ENCODE results near the gene SPAG4.

SPAG4 gene

DNA sequence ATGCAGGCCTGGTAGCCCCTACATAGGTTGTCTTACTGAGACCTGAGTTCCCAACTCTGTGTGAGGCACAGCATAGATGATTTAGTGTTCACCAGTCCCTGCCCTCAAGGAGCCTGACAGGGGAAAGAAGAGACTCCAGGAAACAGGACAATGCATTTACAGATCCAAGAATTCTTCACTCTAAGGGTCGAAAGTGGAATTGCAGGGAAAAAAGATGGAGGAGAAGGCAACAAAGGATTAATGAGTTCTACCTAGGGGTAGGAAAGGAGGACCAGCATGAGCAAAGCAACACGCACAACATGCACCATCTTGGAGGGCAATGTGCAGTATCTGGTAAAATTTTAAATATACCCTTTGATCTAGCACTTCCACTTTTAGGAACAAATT lies 5.9 kb downstream of the SPAG4 start:
- no peak for DNase-seq (ENCODE audit: low read depth, low spot score)

DNA sequence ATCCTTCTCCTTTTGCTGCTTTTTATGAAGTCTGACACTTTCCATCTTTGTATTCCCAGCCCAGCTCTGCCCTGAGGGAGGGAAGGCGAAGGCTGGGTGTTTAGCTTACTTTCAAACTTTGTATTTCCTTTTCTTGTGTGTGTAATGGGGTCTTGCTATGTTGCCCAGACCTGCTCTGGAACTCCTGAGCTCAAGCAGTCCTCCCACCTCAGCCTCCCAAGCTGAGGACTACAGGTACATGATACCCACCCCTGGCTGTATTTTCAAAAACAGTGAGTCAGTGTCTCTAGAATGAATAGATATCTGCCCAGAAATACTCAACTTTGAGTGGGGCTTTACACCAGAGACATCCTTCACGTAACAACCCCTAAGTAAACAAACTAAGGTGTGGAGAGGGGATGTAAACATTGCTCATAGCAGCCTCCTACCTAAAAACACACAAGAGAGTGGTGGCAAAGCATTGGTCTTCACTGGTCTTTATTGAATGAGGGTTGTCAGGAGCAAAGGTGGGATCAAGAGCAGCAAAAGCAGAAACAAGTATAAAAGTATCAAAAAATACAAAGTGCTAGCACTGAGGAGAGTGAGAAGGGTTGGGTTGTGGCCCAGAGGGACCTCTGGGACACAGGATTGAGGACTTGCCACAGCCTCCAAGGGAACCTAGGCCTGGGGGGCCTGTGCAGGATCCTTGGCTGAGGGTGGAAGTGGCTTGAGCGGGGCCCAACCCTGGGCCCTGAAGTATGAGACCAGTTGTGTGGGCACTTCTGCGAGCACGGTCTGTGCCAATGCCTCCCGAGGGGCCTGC lies 10.2 kb downstream of the SPAG4 start:
- DNase-seq (ENCODE audit: low read depth, low spot score), result no peak

DNA sequence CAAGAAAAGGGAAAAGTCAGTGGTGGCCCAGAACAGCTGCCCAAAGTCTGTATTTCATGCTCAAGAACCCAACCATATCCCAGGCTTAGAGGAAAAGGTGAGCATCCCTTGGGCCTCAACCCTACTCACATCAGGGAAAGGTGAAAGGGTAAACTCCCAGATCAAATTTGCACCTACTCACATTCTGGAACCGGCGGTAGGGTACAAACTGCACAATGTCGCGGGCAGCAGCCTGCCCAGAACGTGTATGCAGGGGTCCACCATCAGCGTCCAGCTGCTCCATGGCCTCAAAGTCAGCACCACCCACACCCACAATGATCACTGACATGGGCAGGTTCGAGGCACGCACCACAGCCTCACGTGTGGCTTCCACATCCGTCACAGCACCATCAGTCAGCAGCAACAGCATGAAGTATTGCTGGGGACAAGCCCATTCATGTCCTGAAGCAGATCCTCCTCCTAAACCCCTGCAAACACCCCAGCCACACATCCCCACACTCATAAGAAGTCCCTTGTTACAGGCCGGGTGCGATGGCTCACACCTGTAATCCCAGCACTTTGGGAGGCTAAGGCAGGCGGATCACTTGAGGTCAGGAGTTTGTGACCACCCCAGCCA lies 10.9 kb downstream of the SPAG4 start:
- no peak for DNase-seq (ENCODE audit: low read depth, low spot score)

DNA sequence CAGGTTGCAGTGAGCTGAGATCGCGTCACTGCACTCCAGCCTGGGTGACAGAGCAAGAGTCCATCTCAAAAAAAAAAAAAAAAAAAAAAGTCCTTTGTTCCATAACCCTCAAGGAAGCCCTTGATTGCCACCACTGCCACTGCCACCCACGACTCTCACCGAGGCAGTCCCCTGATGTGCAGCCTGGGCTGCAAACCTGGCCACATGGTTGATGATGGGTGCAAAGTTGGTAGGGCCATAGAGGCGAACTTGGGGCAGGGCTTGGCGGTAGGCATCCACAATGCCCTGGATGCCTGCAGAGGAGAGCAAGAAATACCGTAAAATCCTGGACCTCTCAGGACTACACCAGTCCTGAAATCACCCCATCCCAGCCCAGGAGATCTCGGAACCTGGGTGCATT lies 11.5 kb downstream of the SPAG4 start:
- no peak for DNase-seq (ENCODE audit: low read depth, low spot score)

DNA sequence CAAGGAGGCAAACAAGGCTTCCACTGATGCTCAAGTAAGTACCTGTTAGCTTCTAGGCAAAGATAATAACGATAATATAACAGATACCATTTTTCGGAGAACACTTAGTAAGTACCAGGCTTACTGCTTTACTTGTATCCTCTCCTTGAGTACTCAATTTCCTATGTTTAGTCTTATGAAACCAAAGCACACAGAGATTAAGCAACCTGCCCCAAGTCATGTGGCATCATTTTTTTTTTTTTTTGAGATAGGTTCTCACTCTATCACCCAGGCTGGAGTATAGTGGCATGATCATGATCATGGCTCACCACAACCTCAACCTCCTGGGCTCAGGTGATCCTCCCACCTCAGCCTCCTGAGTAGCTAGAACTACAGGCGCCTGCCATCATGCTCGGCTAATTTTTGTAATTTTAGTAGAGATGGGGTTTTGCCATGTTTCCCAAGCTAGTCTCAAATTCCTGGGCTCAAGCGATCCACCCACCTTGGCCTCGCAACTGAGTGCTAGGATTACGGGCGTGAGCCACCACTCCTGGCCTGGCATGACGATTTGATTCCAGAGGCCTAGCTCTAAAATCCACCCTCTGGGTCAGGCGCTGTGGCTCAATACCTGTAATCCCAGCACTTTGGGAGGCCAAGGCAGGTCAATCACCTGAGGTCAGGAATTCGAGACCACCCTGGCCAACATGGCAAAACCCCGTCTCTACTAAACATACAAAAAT lies 14.0 kb downstream of the SPAG4 start:
- DNase-seq (ENCODE audit: low read depth, low spot score), result no peak

DNA sequence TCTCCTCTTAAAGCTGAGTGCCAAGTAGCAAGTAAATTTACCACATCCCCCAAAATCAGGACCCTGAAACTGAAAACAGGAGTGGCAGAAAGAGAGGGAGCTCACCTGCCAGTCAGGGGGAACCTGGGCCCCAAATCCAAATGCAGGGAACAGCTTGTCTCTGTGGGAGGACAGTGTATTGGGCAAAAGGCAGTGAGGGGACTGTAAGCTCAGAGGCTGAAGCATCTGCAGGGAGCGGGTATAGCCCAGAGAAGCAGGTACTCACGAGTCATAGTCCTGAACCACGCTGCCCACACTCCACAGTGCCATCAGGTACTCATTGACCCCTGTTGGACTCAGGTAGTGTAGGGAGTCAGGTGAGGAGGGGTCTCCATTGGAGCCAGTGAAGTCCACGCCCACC lies 15.0 kb downstream of the SPAG4 start:
- no peak for DNase-seq (ENCODE audit: low read depth, low spot score)

DNA sequence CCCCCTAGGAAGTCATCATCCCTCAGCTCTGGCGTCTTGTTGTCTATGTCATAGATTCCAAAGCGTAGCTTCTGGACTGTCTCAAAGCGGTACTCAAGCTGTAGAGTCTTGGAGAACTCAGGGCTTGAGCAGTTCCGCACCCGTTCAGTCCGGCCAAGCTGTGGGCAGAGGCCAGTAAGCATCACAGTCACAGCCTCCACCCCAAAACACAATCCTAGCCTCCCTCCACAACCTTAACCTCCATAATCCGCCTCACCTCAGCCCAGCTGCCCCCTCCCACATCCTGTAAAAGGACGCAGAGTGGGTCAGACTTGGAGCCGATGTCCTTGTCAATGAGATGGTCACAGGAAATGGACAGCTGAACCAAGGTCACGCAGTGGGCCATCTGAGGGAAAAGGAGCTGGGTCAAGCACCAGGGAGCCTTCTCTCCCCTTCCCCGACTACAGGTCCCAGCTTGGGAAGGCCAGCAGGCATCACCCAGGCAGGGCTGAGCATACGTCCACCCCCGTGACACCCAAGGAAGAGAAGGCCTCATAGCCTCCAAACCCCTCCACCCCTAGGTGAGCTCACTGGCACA lies 17.0 kb downstream of the SPAG4 start:
- DNase-seq (ENCODE audit: low read depth, low spot score), result no peak

DNA sequence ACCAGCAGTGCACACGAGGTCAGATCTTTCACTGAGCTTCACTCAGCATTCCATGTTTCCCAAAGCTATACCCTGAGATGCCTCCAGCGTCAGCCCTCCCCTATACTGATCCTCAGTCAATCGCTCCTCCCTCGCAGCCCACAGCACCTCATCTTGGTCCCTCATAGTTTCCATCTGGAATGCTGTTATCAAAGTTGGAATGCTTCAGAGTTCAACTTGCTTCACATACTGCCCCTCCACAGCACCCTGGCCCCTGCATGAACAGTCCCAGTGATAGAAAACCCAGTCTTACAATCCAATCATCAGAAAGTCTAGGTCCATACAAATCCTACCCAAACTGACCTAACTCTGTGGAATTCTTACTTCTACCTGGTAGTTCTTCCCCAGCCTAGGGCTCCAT lies 20.0 kb downstream of the SPAG4 start:
- no peak for DNase-seq (ENCODE audit: low read depth, low spot score)

DNA sequence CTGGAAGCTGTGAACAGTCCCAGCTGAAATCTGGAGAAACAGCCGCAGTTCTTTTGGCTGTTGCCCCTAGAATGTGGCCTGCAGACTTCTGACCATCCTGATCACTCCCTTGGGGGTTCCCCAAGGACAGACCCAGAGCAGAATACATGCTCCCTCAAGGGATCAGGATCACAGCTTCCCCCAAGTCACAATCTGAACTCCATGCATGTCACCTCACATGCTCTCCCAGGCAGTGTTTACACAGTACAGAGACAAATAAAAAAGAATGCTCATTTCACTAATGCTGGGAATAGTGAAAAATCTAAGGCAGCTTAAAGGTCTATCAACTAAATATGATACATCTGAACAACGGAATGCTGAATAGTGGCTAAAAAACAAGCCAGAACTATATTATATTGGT lies 20.5 kb downstream of the SPAG4 start:
- DNase-seq (ENCODE audit: low read depth, low spot score), result no peak

DNA sequence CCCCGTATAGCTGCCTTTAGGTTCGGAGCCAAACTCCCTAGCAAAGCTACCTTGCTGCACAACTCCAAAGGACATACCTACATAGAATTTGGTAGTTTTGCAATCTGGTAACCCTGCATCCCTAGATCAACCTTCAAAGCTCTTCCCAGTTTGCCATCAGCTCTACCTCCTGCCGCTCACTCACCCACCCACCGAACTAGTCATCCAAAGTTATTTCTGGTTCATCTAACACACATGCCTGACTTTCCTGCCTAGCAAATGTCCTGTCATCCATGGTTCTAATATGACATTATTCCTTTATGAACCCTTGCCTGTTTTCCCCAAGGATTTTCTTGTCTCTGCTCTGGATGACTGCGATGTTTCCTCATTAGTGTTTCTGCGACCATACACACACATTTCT lies 21.6 kb downstream of the SPAG4 start:
- no peak for DNase-seq (ENCODE audit: low read depth, low spot score)

DNA sequence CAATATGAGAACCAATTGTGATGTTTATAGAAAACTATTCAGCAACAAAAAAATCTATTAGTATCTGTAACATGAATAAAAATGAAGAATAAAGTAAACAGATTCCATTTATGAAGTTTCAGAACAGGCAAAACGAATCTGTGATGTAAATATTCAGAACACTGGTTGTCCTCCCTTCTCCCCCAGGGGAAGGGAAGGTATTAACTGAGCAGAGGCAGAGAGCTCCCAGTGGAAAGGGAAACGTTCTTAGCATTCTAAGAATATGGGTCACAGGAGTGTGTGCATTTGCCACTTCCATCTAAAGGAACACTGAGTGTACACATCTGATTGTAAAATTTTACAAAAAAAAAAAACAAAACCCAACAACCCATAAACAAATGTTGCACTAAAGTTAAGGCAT lies 23.1 kb downstream of the SPAG4 start:
- no peak for DNase-seq (ENCODE audit: low read depth, low spot score)

DNA sequence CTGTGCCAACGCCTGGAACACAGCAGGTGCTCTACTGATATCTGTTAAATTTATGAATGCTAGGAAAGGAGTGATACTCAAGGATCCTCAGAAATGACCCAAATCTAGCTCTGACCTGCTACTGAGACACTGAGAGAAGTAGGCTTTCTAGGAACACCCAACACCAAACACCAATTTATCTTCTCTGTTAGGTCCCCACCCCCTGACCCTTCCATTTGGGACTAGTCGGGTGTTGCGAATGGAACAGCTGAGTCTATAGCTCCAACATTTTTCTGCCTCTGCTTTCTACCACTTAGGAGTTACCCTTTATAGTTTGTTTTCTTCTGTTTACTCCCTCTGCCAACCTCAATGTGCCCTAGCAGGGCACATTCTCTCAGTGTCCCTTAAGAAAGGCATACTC lies 25.1 kb downstream of the SPAG4 start:
- DNase-seq (ENCODE audit: low read depth, low spot score), result no peak

DNA sequence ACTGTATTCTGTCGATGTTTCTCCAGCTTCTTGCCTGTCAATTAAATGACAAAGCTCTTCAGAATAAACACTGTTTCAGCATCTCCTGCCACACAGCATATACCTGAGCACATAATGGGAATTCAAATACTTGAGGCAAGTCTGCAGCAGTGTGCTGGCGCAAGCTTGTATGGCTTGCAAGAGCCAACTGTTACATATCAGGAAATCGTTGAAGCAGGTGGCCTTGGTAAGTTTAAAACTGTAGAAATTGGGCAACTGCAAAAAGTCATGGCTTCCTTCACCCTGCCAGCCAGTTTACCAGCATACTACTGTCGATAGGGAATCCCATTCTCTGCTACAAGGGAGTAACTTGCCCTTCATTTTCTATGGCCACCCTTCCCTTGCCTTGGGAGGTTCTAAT lies 26.1 kb downstream of the SPAG4 start:
- DNase-seq (ENCODE audit: low read depth, low spot score), result no peak

DNA sequence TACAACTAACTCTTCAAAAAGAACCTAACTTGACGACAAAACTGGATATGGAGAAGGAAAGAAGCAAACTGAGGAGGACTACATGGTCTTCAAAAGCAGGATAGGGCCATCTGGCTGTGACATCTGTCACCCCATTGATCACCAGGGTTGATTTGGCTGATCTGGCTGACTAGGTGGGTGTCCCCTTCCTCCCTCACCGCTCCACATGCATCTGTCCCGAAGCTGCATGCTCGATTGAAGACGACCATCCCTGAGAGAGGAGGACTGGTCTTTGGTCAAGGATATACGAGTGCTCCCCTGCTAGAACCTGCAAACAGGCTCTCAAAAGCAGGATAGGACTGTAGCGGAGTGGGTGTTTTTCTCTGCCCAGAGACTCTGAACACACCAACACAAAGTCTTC lies 27.4 kb downstream of the SPAG4 start:
- DNase-seq (ENCODE audit: low read depth, low spot score), result no peak

DNA sequence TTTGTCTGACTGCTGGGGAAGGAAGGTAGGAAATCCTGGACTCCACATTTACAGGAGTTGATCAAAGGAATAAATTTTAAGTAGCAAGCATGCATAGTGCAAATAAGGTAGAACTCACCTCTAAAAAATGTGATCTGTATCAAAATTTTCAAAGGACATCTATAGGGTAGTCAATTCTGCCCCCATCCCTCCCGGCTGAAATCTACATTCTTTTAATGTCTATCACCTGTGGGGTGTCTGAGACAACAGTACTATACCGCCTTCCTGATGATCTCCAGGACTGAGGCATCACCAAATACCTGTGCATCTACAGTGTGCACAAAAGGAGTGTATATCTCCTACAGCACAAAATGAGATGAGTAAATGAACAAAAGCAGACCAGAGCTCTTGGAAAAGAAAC lies 29.2 kb downstream of the SPAG4 start:
- DNase-seq (ENCODE audit: low read depth, low spot score), result no peak

DNA sequence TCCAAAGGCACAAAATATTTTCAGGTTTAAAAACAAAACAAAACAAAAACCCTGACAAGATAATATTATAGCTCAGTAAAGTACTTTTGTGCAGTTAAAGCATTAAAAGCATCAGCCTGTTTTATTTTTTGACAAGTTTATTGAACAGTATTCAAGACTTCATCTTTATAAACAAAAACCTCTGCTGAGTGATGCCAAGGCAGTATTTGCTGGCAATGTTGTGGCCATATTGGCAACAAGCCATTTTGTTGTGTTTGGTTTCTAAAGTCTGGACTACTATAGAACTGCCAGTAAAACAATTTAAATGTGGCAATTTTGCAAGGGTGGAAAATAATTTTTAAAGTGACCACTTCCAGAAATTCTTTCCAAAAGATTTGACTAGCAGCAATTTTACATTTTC lies 33.2 kb downstream of the SPAG4 start:
- DNase-seq (ENCODE audit: low read depth, low spot score), result peak; percentile 56

DNA sequence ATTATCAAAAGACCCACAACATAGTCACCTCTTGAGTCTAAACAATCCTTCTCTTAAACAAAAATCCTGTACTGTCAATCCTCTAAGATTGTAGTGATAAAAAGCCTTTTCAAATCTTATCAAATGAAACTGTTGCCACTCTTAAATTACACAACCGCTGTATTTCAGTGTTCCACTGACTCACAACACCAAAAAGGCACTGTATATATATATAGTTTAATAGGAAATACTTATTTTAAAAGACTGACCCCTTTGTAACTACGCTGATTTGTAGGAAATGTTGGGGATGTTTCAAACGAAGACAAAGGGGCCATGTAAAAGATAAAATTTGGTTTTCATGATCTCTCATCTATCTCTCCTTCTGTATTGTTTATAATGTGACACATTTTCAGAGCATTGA lies 35.0 kb downstream of the SPAG4 start:
- DNase-seq (ENCODE audit: low read depth, low spot score), result no peak

DNA sequence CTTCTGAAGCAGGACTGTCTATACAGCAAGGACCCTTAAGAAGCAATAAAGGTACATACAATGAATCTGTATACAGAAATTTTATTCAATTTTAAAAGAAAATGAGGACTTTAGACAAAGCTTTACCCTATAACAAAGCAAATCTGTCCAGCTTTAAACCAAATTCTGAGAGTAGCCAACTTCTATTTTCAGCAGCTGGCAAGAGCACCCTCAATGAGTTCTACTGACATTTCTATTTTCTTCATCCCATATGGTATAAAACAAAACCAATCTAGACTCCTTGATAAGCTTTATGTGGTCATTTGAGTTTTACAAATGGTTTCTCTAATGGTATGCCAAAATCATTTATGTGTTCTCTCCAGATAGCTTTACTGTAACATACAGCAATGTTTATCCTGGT lies 36.3 kb downstream of the SPAG4 start:
- no peak for DNase-seq (ENCODE audit: low read depth, low spot score)

DNA sequence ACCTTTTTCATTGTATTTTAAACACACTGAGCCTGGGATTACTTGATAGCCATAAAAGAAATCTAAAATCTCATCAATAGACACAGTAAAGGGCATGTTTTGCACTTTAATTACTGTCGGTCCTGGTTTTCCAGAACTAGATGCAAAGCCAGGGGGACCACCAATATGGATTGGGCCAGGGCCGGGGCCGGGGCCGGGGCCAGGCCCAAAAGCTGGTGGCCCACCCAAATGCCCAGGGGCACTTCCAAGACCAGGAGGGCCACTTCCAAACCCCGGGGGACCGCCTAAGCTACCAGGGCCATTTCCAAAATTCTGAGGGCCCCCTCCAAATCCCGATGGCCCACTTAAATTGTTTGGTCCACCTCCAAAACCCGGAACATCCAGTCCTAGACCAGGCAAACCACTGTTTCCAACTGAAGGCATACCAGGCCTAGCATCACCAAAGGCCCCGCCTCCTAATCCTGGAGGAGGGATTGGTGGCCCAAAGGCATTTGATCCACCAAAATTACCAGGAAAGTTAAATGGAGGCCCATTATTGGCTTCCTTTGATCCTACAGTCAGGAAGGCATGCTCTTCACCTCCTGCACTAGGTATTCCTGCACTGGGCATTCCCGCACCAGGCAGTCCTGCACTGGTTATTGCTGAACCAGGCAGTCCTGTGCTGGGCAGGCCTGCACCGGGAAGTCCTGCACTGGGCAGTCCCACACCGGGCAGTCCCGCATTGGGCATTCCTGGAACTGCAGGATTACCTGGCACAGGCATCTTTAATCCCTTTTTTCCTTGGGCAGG lies 37.2 kb downstream of the SPAG4 start:
- DNase-seq (ENCODE audit: low read depth, low spot score), result no peak

DNA sequence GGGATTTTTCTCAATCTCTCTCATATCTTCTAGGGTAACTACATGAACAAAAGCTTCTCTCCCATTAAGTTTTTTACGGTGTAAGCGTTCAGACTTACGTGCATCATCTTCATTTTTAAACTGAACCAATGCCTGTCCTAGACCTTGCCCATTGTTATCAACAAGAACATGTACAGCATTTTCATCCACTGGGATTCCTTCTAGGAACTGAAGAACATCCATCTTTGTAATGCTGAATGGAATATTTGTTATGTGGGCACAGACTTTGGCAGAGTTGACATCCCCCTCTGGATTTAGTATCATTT lies 37.8 kb downstream of the SPAG4 start:
- DNase-seq (ENCODE audit: low read depth, low spot score), result no peak

DNA sequence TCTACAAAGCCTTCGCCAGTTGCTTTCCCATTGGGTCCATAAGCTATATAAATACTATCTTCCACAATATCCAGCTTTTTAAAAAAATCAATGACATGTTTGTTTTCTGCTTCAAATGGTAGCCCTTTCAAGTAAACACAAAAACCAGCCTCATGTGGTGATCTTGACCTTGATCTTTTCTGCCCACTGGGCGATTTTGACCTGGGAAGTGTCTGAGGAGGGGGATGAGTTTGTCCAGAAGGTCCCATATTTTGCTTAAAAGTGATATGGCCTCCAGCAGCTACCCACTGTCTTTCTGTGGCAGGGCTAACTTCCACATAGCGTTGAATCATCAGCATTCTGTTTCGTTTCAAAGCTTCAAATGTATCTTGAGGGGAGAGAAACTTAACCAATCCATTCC lies 38.3 kb downstream of the SPAG4 start:
- no peak for DNase-seq (ENCODE audit: low read depth, low spot score)

DNA sequence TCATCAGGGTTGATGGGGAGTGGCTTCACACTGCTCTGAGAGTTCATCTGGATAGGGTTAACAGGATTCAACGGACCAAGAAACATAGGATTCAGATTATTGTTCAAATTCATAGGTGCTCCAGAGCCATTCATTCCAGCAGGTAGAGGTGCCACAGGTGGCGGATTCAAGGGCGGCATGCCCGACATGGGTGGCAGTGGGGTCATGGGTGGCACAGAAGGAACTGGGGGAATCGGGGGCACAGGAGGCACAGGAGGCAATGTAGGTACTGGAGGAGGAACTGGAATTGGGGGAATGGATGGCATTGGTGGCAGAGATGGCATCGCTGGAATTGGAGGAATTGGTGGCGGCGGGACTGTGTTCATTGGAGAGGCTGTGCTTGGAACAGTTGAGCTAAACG lies 38.8 kb downstream of the SPAG4 start:
- no peak for DNase-seq (ENCODE audit: low read depth, low spot score)

Data from astrocyte of the hippocampus (primary cell).